ENCODE results near the gene DKK3.
A peak's percentile ranks its signal among the peaks of the same experiment; 100 is the strongest.

Gene DKK3

GRCh38 chr11:12001186-12001585, 7.2 kb downstream of the DKK3 start:
- Histone ChIP-seq H3K9ac (ENCODE audit: insufficient read length) (no peak overlapping the region), H3K9me3 (ENCODE audit: low read depth, low read length) (no peaks in the 10 kb centered on the region), H3K27ac (no peak overlapping the region), H3K4me3 (no peak overlapping the region), H3K36me3 (ENCODE audit: insufficient read depth, low read length) (no peaks in the 10 kb centered on the region)
- DNase-seq (ENCODE audit: low read depth, low spot score) = no peak
- TF ChIP-seq POLR2AphosphoS5 (IDR thresholded peaks at IDR 0.05; ENCODE audit: borderline replicate concordance, low read depth, low read length) = no peak
- TF ChIP-seq FOXP2 (optimal IDR thresholded peaks at IDR 0.05; ENCODE audit: control extremely low read depth, extremely low read length, insufficient read depth) = no peak
- TF ChIP-seq EZH2 (IDR thresholded peaks at IDR 0.05) = no peak

GRCh38 chr11:11998091-11998781, 10.2 kb downstream of the DKK3 start:
- DNase-seq (ENCODE audit: low read depth, low spot score) = no peak
- no peak overlapping the region for H3K9ac ChIP-seq (ENCODE audit: insufficient read length)
- no peaks in the 10 kb centered on the region for H3K36me3 ChIP-seq (ENCODE audit: insufficient read depth, low read length)
- TF ChIP-seq EZH2 (IDR thresholded peaks at IDR 0.05) = no peak
- no peak overlapping the region for H3K27ac ChIP-seq
- H3K9me3 ChIP-seq (ENCODE audit: low read depth, low read length) = no peaks in the 10 kb centered on the region
- no peak overlapping the region for H3K4me3 ChIP-seq

- no peaks in the 10 kb centered on the region for H3K36me3 ChIP-seq (ENCODE audit: insufficient read depth, low read length)
- H3K9me3 ChIP-seq (ENCODE audit: low read depth, low read length) = no peaks in the 10 kb centered on the region
- TF ChIP-seq FOXP2 (optimal IDR thresholded peaks at IDR 0.05; ENCODE audit: control extremely low read depth, extremely low read length, insufficient read depth) (no peak), POLR2AphosphoS5 (IDR thresholded peaks at IDR 0.05; ENCODE audit: borderline replicate concordance, low read depth, low read length) (no peak), EZH2 (IDR thresholded peaks at IDR 0.05) (no peak)
- no peak overlapping the region for H3K4me3 ChIP-seq
- H3K27ac ChIP-seq = no peak overlapping the region
- DNase-seq (ENCODE audit: low read depth, low spot score) = no peak
- H3K9ac ChIP-seq (ENCODE audit: insufficient read length) = no peak overlapping the region
Observed at GRCh38 chr11:11997049-11997322, 11.4 kb downstream of the DKK3 start.

GRCh38 chr11:11996321-11997048, 11.9 kb downstream of the DKK3 start:
- Histone ChIP-seq H3K4me3 (no peak overlapping the region), H3K27ac (peak overlapping the region; percentile 60; the same call in 1 of the 2 replicates), H3K36me3 (ENCODE audit: insufficient read depth, low read length) (no peaks in the 10 kb centered on the region), H3K9ac (ENCODE audit: insufficient read length) (no peak overlapping the region), H3K9me3 (ENCODE audit: low read depth, low read length) (no peaks in the 10 kb centered on the region)
- TF ChIP-seq EZH2 (IDR thresholded peaks at IDR 0.05) (no peak), FOXP2 (optimal IDR thresholded peaks at IDR 0.05; ENCODE audit: control extremely low read depth, extremely low read length, insufficient read depth) (no peak), POLR2AphosphoS5 (IDR thresholded peaks at IDR 0.05; ENCODE audit: borderline replicate concordance, low read depth, low read length) (no peak)
- no peak for DNase-seq (ENCODE audit: low read depth, low spot score)

- no peak for DNase-seq (ENCODE audit: low read depth, low spot score)
- TF ChIP-seq EZH2 (IDR thresholded peaks at IDR 0.05) (no peak), FOXP2 (optimal IDR thresholded peaks at IDR 0.05; ENCODE audit: control extremely low read depth, extremely low read length, insufficient read depth) (no peak), POLR2AphosphoS5 (IDR thresholded peaks at IDR 0.05; ENCODE audit: borderline replicate concordance, low read depth, low read length) (no peak)
- H3K9me3 ChIP-seq (ENCODE audit: low read depth, low read length) = no peaks in the 10 kb centered on the region
- H3K4me3 ChIP-seq = peak overlapping the region; percentile 10; the same call in 1 of the 2 replicates
- no peaks in the 10 kb centered on the region for H3K36me3 ChIP-seq (ENCODE audit: insufficient read depth, low read length)
- H3K9ac ChIP-seq (ENCODE audit: insufficient read length) = no peak overlapping the region
- peak overlapping the region; percentile 60; the same call in 1 of the 2 replicates for H3K27ac ChIP-seq
Observed at GRCh38 chr11:11995601-11996000, 12.8 kb downstream of the DKK3 start.

- Histone ChIP-seq H3K4me3 (no peak overlapping the region), H3K9me3 (ENCODE audit: low read depth, low read length) (no peaks in the 10 kb centered on the region), H3K9ac (ENCODE audit: insufficient read length) (peak overlapping the region; percentile 3), H3K36me3 (ENCODE audit: insufficient read depth, low read length) (no peaks in the 10 kb centered on the region), H3K27ac (no peak overlapping the region)
- TF ChIP-seq FOXP2 (optimal IDR thresholded peaks at IDR 0.05; ENCODE audit: control extremely low read depth, extremely low read length, insufficient read depth) (no peak), EZH2 (IDR thresholded peaks at IDR 0.05) (no peak), POLR2AphosphoS5 (IDR thresholded peaks at IDR 0.05; ENCODE audit: borderline replicate concordance, low read depth, low read length) (no peak)
- DNase-seq (ENCODE audit: low read depth, low spot score) = no peak
Observed at GRCh38 chr11:11993839-11994238, 14.6 kb downstream of the DKK3 start.

- no peak for DNase-seq (ENCODE audit: low read depth, low spot score)
- Histone ChIP-seq H3K9ac (ENCODE audit: insufficient read length) (no peak overlapping the region), H3K9me3 (ENCODE audit: low read depth, low read length) (no peaks in the 10 kb centered on the region), H3K36me3 (ENCODE audit: insufficient read depth, low read length) (no peaks in the 10 kb centered on the region), H3K4me3 (no peak overlapping the region), H3K27ac (no peak overlapping the region)
- no peak for TF ChIP-seq POLR2AphosphoS5 (IDR thresholded peaks at IDR 0.05; ENCODE audit: borderline replicate concordance, low read depth, low read length)
- TF ChIP-seq EZH2 (IDR thresholded peaks at IDR 0.05) = no peak
- TF ChIP-seq FOXP2 (optimal IDR thresholded peaks at IDR 0.05; ENCODE audit: control extremely low read depth, extremely low read length, insufficient read depth) = no peak
Observed at GRCh38 chr11:11992257-11993212, 15.9 kb downstream of the DKK3 start.

Measured in SK-N-MC (cell line).